Measurements from ENCODE around the gene MAPK1IP1L.

The MAPK1IP1L gene

GRCh38 chr14:55097881-55098560 lies 46.6 kb downstream of the MAPK1IP1L start:
- peak in 2 of 3 donors; percentile 36 to 42 for DNase-seq (ENCODE audit: low read depth in 3 of 3)

GRCh38 chr14:55098561-55098898 lies 47.1 kb downstream of the MAPK1IP1L start:
- DNase-seq (ENCODE audit: low read depth in 3 of 3): no peak

- no peak for DNase-seq (ENCODE audit: low read depth in 3 of 3)
Observed at GRCh38 chr14:55099756-55100155, 48.3 kb downstream of the MAPK1IP1L start.

- DNase-seq (ENCODE audit: low read depth in 3 of 3): no peak
Observed at GRCh38 chr14:55101698-55102097, 50.3 kb downstream of the MAPK1IP1L start.

GRCh38 chr14:55102141-55102621 lies 50.7 kb downstream of the MAPK1IP1L start:
- peak in 2 of 3 donors; percentile 14 to 28 for DNase-seq (ENCODE audit: low read depth in 3 of 3)

- DNase-seq (ENCODE audit: low read depth in 3 of 3): peak in 2 of 3 donors; percentile 16 to 32
Observed at GRCh38 chr14:55103005-55103640, 51.7 kb downstream of the MAPK1IP1L start.

- no peak for DNase-seq (ENCODE audit: low read depth in 3 of 3)
Observed at GRCh38 chr14:55103971-55104954, 52.8 kb downstream of the MAPK1IP1L start.

- DNase-seq (ENCODE audit: low read depth in 3 of 3): no peak
Observed at GRCh38 chr14:55105991-55106390, 54.5 kb downstream of the MAPK1IP1L start.

GRCh38 chr14:55107766-55108554 lies 56.5 kb downstream of the MAPK1IP1L start:
- peak in 2 of 3 donors; percentile 23 to 24 for DNase-seq (ENCODE audit: low read depth in 3 of 3)

GRCh38 chr14:55109836-55110235 lies 58.4 kb downstream of the MAPK1IP1L start:
- no peak for DNase-seq (ENCODE audit: low read depth in 3 of 3)

GRCh38 chr14:55111122-55111708 lies 59.8 kb downstream of the MAPK1IP1L start:
- no peak for DNase-seq (ENCODE audit: low read depth in 3 of 3)

GRCh38 chr14:55114720-55115119 lies 63.3 kb downstream of the MAPK1IP1L start:
- no peak for DNase-seq (ENCODE audit: low read depth in 3 of 3)

GRCh38 chr14:55115460-55115859 lies 64.0 kb downstream of the MAPK1IP1L start:
- DNase-seq (ENCODE audit: low read depth in 3 of 3): no peak

- no peak for DNase-seq (ENCODE audit: low read depth in 3 of 3)
Observed at GRCh38 chr14:55115861-55116245, 64.4 kb downstream of the MAPK1IP1L start.

GRCh38 chr14:55116246-55117030 lies 65.0 kb downstream of the MAPK1IP1L start:
- no peak for DNase-seq (ENCODE audit: low read depth in 3 of 3)

- DNase-seq (ENCODE audit: low read depth in 3 of 3): no peak
Observed at GRCh38 chr14:55117803-55118441, 66.5 kb downstream of the MAPK1IP1L start.

- no peak for DNase-seq (ENCODE audit: low read depth in 3 of 3)
Observed at GRCh38 chr14:55118761-55119160, 67.3 kb downstream of the MAPK1IP1L start.

All from stimulated activated CD4-positive, alpha-beta T cell treated with anti-CD3 and anti-CD28 coated beads, TNF-alpha, amount 100 ng/mL, for 48 hours (primary cell).